Measurements from ENCODE around the gene PRIM2. TPM values are rescaled to one million over a fixed set of nuclear protein-coding genes. Genes with fewer than 3 reads are reported as not detected.
"Not testable (repeated sequence)": the region's sequence is repeated elsewhere in the genome, so short reads cannot be mapped to it uniquely, and the experiment has no call there.

The PRIM2 gene
- total and polyA plus RNA-seq, 2 of the 8 experiments (the other 6 are each of a cell fraction or from before 2014, with no cell fraction given): 20.8 to 46.8 TPM

GRCh38 chr6:57557855-57558254, 240.4 kb downstream of the PRIM2 start:
- H3K9ac ChIP-seq (replicated peaks in 1 of 4; ENCODE audit: extremely low read depth in 1 of 4, low read depth in 3 of 4, low read length in 3 of 4); DNase-seq (ENCODE audit: low read depth in 1 of 2, low spot score in 2 of 2); H3K23me2 ChIP-seq (ENCODE audit: low read depth, low read length); H2BK12ac ChIP-seq (ENCODE audit: low read depth, low read length); H4K20me1 ChIP-seq (replicated peaks in 1 of 2; ENCODE audit: control insufficient read depth in 1 of 2, insufficient read depth in 2 of 2, low read length in 2 of 2); H2BK20ac ChIP-seq (ENCODE audit: low read length); H2AK5ac ChIP-seq (ENCODE audit: low read depth, low read length); H2AFZ ChIP-seq (ENCODE audit: low read length); H3K4me1 ChIP-seq (replicated peaks in 1 of 4; ENCODE audit: control insufficient read depth in 3 of 4, insufficient read depth in 4 of 4, low read length in 3 of 4); H3K56ac ChIP-seq (replicated peaks; ENCODE audit: insufficient read length, low read depth, low read length); H3K23ac ChIP-seq (ENCODE audit: insufficient read length); H3K18ac ChIP-seq (ENCODE audit: extremely low read depth, low read length); H4K91ac ChIP-seq (replicated peaks; ENCODE audit: insufficient read length, low read length); H3K4me2 ChIP-seq (ENCODE audit: insufficient read depth in 1 of 2, low read depth in 2 of 2, low read length in 2 of 2); H3K4me3 ChIP-seq (ENCODE audit: extremely low read depth in 1 of 4, insufficient read depth in 2 of 4, low read depth in 3 of 4, low read length in 4 of 4); H4K8ac ChIP-seq (ENCODE audit: extremely low read depth, insufficient read depth, low read length); H3K9me3 ChIP-seq (ENCODE audit: insufficient read depth in 2 of 2, low read depth in 1 of 2, low read length in 1 of 2); H3K27me3 ChIP-seq (replicated peaks in 1 of 4; ENCODE audit: control insufficient read depth in 3 of 4, extremely low read depth in 1 of 4, insufficient read depth in 3 of 4, low read length in 3 of 4); H2BK120ac ChIP-seq (replicated peaks; ENCODE audit: low read depth, low read length); H4K5ac ChIP-seq (ENCODE audit: insufficient read length, low read depth, low read length); H2BK15ac ChIP-seq (ENCODE audit: low read length); POLR2A ChIA-PET (ENCODE audit: partially characterized antibody); H3K14ac ChIP-seq (ENCODE audit: insufficient read length); H2BK5ac ChIP-seq (ENCODE audit: low read depth, low read length); FAIRE-seq; H3K27ac ChIP-seq (ENCODE audit: low read depth, low read length); H3K4ac ChIP-seq (replicated peaks; ENCODE audit: insufficient read length, low read depth, low read length); CTCF ChIA-PET (ENCODE audit: partially characterized antibody); H3K36me3 ChIP-seq (ENCODE audit: control insufficient read depth in 2 of 4, insufficient read depth in 4 of 4, low read length in 3 of 4); H3K79me1 ChIP-seq (ENCODE audit: low read depth, low read length); H3K79me2 ChIP-seq (ENCODE audit: control insufficient read depth in 1 of 2, insufficient read depth in 2 of 2, low read length in 2 of 2): not testable (repeated sequence)
- WGBS, 2 experiments (ENCODE audit: extremely low coverage in 1 of 2, insufficient coverage in 1 of 2, insufficient read length in 1 of 2, insufficient replicate concordance in 2 of 2, low coverage in 1 of 2, low lambda C conversion rate in 2 of 2, missing lambda C conversion rate in 1 of 2): 93% methylated on average over 2 of the region's 2 CpGs; no CpG with 5 or more reads in 1 of the 2 experiments

- H3K9me3 ChIP-seq (ENCODE audit: insufficient read depth in 2 of 2, low read depth in 1 of 2, low read length in 1 of 2); H3K18ac ChIP-seq (ENCODE audit: extremely low read depth, low read length); H3K23ac ChIP-seq (ENCODE audit: insufficient read length); H3K4me1 ChIP-seq (replicated peaks in 1 of 4; ENCODE audit: control insufficient read depth in 3 of 4, insufficient read depth in 4 of 4, low read length in 3 of 4); H4K5ac ChIP-seq (ENCODE audit: insufficient read length, low read depth, low read length); H4K91ac ChIP-seq (replicated peaks; ENCODE audit: insufficient read length, low read length); H3K79me2 ChIP-seq (ENCODE audit: control insufficient read depth in 1 of 2, insufficient read depth in 2 of 2, low read length in 2 of 2); H2AFZ ChIP-seq (ENCODE audit: low read length); CTCF ChIA-PET (ENCODE audit: partially characterized antibody); H2BK20ac ChIP-seq (ENCODE audit: low read length); H3K14ac ChIP-seq (ENCODE audit: insufficient read length); H2BK12ac ChIP-seq (ENCODE audit: low read depth, low read length); H2AK5ac ChIP-seq (ENCODE audit: low read depth, low read length); H3K79me1 ChIP-seq (ENCODE audit: low read depth, low read length); FAIRE-seq; H3K36me3 ChIP-seq (ENCODE audit: control insufficient read depth in 2 of 4, insufficient read depth in 4 of 4, low read length in 3 of 4); DNase-seq (ENCODE audit: low read depth in 1 of 2, low spot score in 2 of 2); H3K4me2 ChIP-seq (ENCODE audit: insufficient read depth in 1 of 2, low read depth in 2 of 2, low read length in 2 of 2); H4K8ac ChIP-seq (ENCODE audit: extremely low read depth, insufficient read depth, low read length); H3K27ac ChIP-seq (ENCODE audit: low read depth, low read length); H3K9ac ChIP-seq (replicated peaks in 1 of 4; ENCODE audit: extremely low read depth in 1 of 4, low read depth in 3 of 4, low read length in 3 of 4); H3K56ac ChIP-seq (replicated peaks; ENCODE audit: insufficient read length, low read depth, low read length); H3K23me2 ChIP-seq (ENCODE audit: low read depth, low read length); H3K4ac ChIP-seq (replicated peaks; ENCODE audit: insufficient read length, low read depth, low read length); POLR2A ChIA-PET (ENCODE audit: partially characterized antibody); H4K20me1 ChIP-seq (replicated peaks in 1 of 2; ENCODE audit: control insufficient read depth in 1 of 2, insufficient read depth in 2 of 2, low read length in 2 of 2); H2BK120ac ChIP-seq (replicated peaks; ENCODE audit: low read depth, low read length); H3K27me3 ChIP-seq (replicated peaks in 1 of 4; ENCODE audit: control insufficient read depth in 3 of 4, extremely low read depth in 1 of 4, insufficient read depth in 3 of 4, low read length in 3 of 4); H2BK5ac ChIP-seq (ENCODE audit: low read depth, low read length); H2BK15ac ChIP-seq (ENCODE audit: low read length); H3K4me3 ChIP-seq (ENCODE audit: extremely low read depth in 1 of 4, insufficient read depth in 2 of 4, low read depth in 3 of 4, low read length in 4 of 4): not testable (repeated sequence)
These were observed 241.7 kb downstream of the PRIM2 start for GRCh38 chr6:57559170-57559569.

All from H1 (cell line).